GF-D8 (cell line): ENCODE measurements around the gene PGAP3.

Experiments
- DNase-seq: peaks from one replicate; lab custom pipeline; 2025; lab: John Stamatoyannopoulos, UW

The PGAP3 gene

DNA sequence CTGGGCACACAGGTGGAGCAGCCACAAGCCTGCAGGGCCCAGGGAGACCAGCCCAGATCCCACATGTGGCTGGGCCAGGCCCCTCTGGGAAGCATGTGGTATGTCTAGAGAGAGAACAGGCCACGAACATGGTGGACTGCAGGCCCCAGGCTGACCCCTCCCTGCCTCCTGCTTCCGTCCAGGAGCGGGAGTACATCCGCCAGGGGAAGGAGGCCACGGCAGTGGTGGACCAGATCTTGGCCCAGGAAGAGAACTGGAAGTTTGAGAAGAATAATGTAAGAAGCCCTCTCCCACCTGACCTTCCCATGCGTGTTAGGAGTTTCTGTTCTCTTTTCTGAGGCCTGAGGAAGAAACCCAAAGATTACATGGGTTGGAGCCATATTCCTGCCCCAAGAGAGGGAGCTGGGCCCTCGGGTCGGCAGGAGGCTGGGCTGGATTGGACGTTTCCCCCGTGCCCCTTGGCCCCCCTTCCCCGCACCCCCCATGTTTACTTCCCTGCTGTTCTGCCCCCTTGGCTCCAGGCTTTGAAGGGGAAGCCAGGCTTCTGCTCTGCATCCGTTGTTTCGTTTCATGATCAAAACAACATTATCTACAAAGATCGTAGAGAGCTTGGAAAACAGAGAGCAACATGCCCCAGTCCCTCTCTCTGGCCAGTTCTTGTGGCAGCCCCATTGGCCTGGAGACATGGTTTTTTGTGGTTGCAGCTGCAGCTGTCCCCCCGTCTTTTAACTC, 28.4 kb downstream of the PGAP3 start:
- no peak for DNase-seq

DNA sequence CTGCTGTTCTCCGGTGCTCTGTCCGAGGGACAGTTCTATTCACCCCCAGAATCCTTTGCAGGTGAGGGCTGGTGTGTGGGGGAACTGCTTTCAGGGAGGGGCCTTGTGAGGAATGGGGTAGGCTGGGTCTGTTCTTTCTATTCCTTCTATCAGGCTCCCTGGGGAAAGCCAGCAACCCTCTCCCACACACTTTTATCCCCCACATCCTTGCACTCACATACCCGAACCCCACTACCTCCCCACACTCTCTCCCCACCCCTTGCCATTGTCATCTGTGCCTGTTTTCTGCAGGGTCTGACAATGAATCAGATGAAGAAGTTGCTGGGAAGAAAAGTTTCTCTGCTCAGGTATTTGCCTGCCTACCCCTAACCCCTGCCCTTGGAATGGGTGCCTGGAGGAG, 29.1 kb downstream of the PGAP3 start:
- no peak for DNase-seq

DNA sequence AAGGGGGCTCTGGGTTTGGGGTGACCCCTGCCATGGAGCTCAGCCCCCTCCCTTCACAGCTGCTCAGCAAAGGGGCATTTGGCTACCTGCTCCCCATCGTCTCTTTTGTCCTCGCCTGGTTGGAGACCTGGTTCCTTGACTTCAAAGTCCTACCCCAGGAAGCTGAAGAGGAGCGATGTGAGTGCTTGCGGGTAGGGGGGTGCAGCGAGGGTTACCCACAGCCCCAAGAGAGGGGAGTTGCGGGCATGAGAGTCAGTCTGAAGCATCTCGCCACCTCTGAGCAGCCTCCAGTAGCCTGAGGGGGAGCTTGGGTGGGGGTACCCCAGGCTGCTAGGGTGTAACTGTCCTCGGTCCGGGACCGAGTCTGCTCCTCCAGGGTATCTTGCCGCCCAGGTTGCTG, 29.5 kb downstream of the PGAP3 start:
- no peak for DNase-seq

DNA sequence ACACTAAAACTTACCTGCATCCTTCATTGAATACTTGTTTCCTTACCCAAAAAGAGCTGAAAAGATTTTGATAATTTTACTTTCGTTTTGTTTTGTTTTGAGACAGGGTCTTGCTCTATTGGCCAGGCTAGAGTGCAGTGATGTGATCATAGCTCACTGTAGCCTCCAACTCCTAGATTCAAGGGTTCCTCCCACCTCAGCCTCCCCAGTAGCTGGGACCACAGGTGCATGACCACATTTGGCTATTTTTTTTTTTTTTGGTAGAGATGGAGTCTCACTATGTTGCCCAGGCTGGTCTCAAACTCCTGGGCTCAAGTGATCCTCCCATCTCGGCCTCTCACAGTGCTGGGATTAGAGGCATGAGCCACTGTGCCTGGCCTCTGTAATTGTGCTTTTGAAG, 32.8 kb downstream of the PGAP3 start:
- no peak for DNase-seq

DNA sequence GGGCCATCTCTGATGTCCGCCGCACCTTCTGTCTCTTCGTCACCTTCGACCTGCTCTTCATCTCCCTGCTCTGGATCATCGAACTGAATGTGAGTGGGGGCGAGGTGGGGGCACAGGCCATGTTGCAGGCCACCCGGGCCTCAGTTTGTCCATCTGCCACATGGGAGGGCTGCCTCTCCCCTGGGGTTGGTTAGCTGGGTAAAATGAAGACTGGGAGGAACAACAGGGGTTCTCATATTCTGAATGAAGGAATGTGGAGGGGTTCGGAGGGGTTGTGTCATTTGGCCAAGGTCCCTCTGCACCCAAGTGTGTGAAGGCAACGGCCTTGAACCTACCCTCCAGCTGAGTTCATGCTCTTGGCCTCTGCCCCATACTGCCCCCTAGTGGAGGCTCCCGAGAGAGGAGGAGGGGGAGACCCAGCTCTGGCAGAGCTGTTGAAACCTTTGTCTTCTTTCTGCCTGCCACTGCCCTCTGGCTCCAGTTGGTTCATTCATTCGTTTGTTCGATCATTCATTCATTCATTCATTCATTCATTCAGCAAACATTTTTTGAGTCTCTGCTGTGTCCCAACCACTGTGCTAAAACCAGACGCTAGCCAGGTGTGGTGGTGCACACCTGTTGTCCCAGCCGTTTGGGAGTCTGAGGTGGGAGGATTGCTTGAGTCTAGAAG, 34.1 kb downstream of the PGAP3 start:
- no peak for DNase-seq

DNA sequence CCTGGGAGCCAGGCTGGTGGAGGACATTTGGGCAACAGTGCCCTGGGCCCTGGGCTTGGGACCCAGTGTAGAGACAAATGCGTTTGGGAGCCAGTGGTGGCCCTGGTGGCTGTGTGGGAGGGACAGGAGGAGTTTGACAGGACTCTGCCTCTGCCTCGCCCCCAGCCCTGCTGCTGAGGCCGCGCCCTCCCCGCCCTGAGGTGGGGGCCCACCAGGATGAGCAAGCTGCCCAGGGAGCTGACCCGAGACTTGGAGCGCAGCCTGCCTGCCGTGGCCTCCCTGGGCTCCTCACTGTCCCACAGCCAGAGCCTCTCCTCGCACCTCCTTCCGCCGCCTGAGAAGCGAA, 34.6 kb downstream of the PGAP3 start:
- no peak for DNase-seq

DNA sequence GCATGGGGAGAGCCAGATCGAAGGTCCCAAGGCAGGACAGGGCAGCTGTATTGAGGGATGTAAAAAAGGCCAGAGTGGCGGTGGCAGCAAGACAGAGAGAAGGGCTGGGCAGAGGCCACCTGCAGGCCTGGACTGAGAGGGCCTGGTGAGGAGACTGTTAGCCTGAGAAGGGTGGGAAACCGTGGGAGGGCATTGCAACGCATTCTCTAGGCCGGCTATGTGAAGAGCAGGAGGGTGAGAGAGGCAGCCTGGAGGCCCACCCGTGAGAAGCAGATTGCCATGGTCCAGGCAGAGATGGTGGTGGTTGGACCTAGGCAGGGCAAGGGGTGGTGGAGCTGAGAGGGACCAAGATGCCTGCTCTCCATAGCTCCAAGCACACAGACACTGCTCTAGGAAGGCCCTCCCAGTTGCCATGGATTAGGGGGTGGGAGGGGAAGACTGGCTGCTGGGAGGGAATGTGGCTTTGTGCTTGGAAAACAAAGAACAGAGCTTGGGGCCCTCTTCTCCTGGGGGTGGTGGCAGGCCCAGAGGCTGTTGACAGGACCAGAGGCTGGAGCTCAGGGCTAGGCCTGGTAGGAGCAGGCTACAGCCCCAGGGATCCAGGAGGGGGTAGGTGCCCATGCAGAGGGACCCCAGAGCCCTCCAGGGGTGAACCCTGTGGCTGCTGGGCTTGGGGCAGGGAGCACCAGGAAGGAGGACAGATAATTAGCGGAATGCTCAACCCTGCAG, 35.1 kb downstream of the PGAP3 start:
- DNase-seq: no peak

DNA sequence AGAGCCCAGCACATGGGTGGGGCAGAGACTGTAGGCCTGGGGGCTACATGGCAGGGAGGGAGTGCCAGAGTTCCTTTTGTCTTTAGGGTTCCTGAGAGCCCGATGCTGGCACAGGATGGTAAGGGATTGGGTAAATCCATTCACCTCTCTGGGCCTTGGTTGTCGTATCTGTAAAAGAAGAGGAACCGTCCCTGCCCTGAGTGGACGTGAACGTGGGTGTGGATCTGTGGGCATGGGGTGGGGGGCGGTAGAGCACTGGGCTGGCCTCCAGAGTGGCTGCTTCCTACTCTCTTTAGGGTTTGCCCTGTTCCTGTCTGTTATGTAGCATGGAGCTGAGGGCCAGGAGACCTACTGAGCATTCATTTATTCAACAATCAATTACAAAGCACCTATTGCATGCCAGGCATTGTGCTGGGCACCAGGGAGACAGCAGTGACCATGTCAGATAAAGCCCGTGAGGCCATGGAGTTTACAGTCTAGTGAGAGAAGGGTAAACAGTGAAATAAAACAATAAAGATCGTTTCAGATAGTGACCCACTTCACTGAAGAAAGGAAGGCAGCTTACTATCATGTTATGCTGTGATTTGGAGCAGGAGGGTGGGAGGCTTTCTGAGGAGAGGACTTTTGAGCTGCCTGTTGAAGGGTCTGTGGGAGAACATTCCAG, 35.8 kb downstream of the PGAP3 start:
- DNase-seq: no peak

DNA sequence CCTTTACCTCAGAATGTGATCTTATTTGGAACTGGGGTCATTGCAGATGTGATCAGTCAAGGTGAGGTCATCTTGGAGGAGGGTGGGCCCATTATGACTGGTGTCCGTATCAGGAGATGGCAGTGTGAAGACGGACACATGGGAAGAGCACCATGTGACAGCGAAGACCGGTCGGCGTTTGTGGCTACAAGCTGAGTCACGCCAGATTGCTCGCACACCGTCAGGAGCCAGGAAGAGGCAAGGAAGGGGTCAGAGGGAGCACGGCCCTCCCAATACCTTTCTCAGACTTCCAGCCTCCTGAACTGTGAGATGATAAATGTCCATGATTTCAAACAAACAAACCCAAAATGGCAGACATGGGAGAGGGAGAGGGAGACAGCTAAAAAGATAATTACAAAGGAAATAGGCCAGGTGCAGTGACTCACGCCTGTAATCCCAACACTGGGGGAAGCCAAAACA, 37.7 kb downstream of the PGAP3 start:
- no peak for DNase-seq

DNA sequence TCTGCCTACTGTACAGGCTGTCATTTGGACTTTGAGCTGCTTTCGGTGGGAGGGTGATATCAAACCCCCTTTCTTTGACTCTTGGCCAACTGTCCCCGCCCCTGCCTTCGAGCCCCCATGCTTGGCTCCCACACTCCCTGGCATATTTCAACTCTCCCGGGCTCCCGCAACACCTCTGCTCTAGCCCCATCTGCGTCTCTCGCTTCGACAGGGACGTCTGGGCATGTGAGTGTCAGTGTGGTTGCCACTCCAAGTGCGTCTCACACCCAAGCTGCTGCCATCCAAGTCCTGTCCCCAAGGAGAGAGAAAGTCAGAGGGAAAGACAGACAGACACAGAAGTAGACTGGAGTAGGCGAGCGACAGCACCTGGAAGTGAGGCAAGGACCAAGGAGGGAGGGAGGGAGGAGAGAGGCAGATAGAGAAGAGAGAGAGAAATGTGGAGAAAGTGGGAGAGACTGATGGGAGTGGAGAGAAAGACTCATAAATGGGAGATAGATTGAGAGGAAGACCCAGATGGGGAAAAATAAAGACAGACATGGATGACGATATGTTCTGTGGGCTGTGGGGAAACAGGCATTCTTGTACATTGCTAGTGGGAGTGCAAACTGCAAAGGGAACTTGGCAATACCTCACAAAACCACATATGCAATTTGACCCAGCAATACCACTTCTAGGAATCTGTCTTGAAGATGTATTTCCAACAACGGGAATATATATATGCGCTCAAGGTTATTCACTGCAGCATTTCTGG, 39.1 kb downstream of the PGAP3 start:
- peak; percentile 53 for DNase-seq

DNA sequence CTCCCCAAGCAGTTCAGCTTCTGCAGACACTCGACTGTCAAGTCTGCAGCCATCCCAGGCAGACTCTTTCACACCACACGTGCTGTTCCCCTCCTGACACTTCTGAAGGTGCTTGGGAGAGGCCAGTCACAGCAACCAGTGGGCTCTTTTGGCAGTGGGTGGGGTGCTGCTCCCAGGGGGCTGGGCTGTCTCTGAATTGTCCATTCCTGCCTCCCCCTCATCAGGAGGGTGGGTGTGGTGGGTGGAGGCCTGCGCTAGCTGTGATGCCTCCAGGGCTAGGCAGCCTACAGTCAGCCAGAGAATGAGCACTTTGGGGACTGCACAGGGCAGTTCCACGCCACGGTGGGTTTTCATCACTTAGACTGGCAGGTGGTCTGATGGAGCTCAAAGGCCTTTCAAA, 40.6 kb downstream of the PGAP3 start:
- DNase-seq: no peak

DNA sequence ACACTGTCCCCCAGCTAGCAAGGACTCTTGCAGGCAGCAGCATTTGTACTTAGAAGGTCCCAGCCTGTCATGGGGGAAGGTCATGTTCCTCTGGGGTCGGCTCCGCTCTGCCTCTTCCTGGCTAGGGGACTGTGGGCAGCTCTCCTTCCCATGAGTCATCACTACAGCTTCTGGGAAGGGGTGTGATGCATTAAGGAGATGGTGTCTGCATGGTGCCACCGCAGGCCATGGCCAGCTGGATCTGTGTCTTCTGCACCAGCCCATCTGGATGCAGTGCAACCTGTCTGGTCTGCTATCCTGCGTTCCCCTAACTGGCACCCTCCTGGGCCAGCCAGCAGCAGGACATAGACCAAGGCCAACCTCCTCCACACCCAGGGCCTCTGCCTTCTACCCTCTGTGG, 44.6 kb downstream of the PGAP3 start:
- DNase-seq: no peak

DNA sequence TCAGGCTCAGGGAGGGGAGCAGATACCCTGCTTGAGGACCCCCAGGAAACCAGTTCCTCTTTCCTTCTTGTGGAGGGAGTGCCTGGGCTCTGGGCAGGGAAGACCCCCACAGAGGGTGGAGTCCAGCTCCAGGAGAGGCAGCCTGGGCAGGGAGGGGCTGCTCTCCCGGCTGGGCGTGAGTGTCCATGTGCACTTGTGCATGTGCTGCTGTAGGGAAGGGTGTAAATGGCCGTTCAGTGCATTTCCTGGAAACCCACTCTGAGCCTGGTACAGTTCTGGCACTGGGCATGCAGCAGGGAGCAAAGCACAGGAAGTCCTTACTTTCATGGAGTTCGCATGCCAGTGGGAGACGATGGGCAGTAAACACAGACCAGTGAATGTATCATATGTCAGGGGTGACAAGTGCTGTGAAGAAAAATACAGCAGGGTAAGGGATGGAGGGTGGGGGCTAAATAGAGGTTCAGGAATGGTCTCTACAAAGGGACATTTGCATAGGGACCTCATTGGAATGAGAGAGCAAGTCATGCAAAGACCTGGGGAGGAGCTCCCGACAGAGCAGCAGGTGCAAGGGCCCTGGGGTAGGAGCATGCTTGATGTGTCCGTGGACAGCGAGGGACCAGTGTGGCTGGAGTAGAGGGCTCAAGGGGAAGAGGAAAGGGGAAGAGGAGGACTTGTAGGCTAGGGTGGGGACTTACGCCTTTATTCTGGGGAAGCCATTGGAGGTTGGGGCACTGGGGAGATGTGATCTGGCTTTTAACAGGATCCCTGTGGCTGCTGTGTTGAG, 45.4 kb downstream of the PGAP3 start:
- no peak for DNase-seq

DNA sequence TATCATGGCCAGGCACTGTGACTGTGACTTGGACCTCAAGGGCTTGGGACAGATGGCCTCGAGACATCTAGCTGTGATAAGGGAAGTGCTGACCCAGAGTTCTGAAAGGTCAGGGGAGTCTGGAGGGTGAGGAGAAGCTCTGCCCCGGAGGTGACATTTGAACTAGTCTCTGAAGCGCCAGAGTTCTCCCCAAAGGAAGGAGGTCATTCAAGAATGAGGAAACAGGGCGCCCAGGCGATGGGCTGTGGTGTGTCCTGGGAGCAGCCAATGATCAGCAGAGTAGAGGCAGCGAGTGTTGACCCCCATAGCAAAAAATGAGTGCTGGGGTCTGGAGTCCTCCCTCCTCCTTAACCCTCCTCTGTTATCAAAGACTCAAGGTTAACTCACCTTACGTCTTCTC, 46.0 kb downstream of the PGAP3 start:
- DNase-seq: no peak

DNA sequence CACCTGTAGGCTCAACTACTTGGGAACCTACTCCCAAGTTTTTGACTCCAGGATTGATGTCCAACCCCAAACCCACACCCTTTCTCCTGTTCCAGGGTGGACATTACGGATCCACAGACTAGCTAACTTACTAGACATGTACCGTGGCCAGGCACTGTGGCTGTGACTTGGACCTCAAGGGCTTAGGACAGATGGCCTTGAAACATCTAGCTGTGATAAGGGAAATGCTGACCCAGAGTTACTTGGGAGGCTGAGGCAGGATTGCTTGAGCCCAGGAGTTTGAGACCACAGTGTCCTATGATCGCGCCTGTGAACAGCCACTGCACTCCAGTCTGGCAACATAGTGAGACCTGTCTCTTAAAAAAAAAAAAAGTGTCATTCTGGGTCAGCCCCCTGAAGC, 46.8 kb downstream of the PGAP3 start:
- DNase-seq: no peak

DNA sequence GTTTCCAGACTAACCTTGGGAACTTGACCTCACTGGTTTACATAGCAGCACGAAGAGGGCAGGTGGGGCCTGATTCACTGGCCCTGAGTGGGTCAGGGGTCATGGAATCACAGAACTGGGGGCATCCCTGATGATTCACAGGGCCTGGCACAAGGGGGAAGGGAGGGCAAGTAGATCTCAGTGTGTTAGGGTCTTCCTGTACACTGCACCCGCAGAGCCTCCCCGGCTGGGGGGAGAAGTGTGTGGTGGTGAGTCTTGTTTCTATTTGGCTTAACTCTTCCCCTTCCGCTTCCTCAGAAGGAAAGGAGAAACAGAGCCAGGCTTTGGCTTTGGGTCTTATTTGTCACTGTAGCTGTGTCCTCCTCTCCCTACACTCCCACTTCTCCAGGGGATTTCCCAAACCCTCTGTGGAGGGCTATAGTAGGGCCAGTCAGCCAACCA, 47.2 kb downstream of the PGAP3 start:
- DNase-seq: no peak

DNA sequence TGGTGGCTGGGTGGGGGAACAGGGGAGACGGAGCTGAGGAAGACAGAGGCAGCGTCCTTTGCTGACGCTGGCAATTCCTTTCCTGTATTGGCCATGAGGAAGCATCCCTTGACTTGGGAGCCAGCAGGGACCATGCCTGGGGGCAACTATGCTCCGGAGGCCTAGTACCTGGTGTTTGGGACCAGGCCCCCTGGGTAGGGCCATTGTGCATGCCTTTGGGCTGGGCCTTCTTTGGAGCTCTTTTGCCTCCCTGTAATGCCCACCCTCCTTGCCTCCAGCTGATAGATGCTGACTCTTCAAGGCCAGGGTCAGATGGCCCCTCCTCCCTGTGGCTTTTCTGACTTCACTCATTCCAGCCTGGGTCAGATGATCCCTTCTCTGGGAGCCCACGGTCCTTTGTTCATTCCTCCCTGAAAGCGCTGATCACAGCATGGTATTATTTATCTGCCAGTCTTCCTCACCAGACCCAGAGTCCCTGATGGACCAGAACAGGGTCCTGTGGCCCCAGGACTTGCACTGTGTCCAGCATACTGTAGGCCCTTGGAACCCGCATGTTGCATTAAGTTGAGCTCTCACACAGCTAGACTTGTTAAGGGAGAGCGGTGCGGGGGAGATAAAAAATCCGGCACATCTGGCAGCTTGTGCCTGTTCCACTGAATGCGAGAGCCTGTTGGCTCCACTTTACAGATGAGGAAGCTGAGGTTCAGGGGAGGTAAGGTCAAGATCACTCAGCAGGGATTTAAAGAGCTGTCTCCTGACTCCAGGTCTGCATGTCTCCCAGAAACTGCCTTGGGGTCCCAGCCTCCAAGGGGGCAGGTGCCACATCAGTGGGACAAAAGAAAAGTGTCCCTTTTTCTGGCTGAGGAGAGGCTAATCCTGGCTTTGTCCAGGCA, 48.0 kb downstream of the PGAP3 start:
- DNase-seq: no peak

DNA sequence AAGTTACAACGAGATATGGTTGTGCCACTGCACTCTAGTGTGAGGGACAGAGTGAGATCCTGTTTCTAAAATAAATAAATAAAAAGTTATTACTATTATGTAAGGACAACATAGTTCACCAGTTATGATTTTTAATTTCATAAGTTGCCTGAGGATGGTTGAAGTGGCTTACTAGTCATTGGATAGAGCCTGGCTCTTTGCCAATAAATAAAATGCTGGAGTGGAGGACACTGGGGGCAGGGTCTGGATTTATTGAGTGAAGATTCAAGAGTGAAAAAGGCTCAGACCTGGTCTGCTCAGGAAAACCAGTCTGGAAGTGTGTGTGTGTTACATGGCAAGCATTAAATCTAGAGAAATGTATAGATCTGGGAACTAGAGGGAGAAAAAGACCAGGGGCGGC, 48.8 kb downstream of the PGAP3 start:
- no peak for DNase-seq

DNA sequence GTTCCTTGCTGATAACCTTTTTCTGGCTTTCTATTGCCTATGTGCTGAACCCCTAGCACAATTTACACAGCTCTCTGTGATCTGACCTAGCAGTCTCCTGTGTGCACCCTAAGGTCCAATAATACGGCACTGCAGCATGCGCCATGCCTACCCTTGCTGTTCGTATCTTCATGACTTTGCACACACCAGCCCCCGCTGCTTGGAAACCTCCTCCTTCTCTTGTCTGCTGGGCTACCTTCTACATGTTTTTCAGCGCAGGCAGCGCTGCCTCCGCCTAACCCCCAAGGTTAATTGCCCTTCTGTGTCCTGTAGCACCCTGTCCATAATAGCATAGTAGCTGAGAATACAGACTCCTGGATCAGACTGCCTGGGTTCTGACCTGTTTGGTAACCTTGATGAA, 49.5 kb downstream of the PGAP3 start:
- no peak for DNase-seq
